Measurements from ENCODE around the gene GID8. TPM values are rescaled to one million over a fixed set of nuclear protein-coding genes. Genes with fewer than 3 reads are reported as not detected.

The GID8 gene
- total and polyA plus RNA-seq, 2 of the 13 experiments (the other 11 are each of a cell fraction or from before 2014, with no cell fraction given) = 39.6 to 59.8 TPM

DNA sequence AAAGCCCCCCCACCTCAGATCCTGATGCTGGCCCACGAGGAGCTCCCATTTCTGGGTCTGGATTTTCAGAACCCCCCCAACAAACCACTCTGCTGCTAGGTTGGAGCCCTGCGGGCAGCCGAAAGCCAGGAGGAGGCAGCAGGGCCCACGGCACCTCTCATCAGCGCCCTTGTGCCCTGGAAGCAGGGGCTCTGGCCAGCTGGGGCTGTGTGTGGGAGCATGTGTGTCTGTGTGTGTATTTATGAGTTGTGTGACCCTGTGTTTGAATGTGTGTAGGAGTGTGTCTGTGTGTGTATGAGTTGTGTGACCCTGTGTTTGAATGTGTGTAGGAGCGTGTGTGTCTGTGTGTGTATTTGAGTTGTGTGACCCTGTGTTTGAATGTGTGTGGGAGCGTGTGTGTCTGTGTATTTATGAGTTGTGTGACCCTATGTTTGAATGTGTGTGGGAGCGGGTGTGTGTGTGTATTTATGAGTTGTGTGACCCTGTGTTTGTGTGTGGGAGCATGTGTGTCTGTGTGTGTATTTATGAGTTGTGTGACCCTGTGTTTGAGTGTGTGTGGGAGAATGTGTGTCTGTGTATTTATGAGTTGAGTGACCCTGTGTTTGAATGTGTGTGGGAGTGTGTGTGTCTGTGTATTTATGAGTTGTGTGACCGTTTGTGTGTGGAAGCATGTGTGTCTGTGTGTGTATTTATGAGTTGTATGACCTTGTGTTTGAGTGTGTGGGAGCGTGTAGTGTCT lies 33.4 kb downstream of the GID8 start (continued):
- TF ChIP-seq, protein P1, sequence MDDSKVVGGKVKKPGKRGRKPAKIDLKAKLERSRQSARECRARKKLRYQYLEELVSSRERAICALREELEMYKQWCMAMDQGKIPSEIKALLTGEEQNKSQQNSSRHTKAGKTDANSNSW (CRISPR knock-in tag; IDR thresholded peaks at IDR 0.05; ENCODE audit: borderline replicate concordance) = 0 out of 2 replicates have a peak, but pooled peaks have one; percentile 41
- TF ChIP-seq ZNF44 (CRISPR knock-in tag; IDR thresholded peaks at IDR 0.05) (peak; percentile 29; the same call in 1 of the 2 replicates), NR2C2 (CRISPR knock-in tag; IDR thresholded peaks at IDR 0.05; ENCODE audit: borderline replicate concordance) (peak; percentile 3; the same call in 1 of the 2 replicates), ZSCAN25 (CRISPR knock-in tag; IDR thresholded peaks at IDR 0.05) (peak; percentile 66; the same call in 1 of the 2 replicates), HHEX (CRISPR knock-in tag; IDR thresholded peaks at IDR 0.05) (0 out of 2 replicates have a peak, but pooled peaks have one; percentile 46), KLF16 (CRISPR knock-in tag; IDR thresholded peaks at IDR 0.05) (peak in 1 of 2 experiments; percentile 1; a peak in 1 of 4 replicates)
- TF ChIP-seq, protein P2, sequence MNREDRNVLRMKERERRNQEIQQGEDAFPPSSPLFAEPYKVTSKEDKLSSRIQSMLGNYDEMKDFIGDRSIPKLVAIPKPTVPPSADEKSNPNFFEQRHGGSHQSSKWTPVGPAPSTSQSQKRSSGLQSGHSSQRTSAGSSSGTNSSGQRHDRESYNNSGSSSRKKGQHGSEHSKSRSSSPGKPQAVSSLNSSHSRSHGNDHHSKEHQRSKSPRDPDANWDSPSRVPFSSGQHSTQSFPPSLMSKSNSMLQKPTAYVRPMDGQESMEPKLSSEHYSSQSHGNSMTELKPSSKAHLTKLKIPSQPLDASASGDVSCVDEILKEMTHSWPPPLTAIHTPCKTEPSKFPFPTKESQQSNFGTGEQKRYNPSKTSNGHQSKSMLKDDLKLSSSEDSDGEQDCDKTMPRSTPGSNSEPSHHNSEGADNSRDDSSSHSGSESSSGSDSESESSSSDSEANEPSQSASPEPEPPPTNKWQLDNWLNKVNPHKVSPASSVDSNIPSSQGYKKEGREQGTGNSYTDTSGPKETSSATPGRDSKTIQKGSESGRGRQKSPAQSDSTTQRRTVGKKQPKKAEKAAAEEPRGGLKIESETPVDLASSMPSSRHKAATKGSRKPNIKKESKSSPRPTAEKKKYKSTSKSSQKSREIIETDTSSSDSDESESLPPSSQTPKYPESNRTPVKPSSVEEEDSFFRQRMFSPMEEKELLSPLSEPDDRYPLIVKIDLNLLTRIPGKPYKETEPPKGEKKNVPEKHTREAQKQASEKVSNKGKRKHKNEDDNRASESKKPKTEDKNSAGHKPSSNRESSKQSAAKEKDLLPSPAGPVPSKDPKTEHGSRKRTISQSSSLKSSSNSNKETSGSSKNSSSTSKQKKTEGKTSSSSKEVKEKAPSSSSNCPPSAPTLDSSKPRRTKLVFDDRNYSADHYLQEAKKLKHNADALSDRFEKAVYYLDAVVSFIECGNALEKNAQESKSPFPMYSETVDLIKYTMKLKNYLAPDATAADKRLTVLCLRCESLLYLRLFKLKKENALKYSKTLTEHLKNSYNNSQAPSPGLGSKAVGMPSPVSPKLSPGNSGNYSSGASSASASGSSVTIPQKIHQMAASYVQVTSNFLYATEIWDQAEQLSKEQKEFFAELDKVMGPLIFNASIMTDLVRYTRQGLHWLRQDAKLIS (CRISPR knock-in tag; IDR thresholded peaks at IDR 0.05) = no peak
- TF ChIP-seq, protein P3, sequence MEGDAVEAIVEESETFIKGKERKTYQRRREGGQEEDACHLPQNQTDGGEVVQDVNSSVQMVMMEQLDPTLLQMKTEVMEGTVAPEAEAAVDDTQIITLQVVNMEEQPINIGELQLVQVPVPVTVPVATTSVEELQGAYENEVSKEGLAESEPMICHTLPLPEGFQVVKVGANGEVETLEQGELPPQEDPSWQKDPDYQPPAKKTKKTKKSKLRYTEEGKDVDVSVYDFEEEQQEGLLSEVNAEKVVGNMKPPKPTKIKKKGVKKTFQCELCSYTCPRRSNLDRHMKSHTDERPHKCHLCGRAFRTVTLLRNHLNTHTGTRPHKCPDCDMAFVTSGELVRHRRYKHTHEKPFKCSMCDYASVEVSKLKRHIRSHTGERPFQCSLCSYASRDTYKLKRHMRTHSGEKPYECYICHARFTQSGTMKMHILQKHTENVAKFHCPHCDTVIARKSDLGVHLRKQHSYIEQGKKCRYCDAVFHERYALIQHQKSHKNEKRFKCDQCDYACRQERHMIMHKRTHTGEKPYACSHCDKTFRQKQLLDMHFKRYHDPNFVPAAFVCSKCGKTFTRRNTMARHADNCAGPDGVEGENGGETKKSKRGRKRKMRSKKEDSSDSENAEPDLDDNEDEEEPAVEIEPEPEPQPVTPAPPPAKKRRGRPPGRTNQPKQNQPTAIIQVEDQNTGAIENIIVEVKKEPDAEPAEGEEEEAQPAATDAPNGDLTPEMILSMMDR (CRISPR knock-in tag; IDR thresholded peaks at IDR 0.05) = no peak; the same call in 1 of the 2 replicates
- TF ChIP-seq, protein P4, sequence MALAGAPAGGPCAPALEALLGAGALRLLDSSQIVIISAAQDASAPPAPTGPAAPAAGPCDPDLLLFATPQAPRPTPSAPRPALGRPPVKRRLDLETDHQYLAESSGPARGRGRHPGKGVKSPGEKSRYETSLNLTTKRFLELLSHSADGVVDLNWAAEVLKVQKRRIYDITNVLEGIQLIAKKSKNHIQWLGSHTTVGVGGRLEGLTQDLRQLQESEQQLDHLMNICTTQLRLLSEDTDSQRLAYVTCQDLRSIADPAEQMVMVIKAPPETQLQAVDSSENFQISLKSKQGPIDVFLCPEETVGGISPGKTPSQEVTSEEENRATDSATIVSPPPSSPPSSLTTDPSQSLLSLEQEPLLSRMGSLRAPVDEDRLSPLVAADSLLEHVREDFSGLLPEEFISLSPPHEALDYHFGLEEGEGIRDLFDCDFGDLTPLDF (CRISPR knock-in tag; IDR thresholded peaks at IDR 0.05) = no peak
- TF ChIP-seq, protein P5, sequence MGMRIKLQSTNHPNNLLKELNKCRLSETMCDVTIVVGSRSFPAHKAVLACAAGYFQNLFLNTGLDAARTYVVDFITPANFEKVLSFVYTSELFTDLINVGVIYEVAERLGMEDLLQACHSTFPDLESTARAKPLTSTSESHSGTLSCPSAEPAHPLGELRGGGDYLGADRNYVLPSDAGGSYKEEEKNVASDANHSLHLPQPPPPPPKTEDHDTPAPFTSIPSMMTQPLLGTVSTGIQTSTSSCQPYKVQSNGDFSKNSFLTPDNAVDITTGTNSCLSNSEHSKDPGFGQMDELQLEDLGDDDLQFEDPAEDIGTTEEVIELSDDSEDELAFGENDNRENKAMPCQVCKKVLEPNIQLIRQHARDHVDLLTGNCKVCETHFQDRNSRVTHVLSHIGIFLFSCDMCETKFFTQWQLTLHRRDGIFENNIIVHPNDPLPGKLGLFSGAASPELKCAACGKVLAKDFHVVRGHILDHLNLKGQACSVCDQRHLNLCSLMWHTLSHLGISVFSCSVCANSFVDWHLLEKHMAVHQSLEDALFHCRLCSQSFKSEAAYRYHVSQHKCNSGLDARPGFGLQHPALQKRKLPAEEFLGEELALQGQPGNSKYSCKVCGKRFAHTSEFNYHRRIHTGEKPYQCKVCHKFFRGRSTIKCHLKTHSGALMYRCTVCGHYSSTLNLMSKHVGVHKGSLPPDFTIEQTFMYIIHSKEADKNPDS (CRISPR knock-in tag; IDR thresholded peaks at IDR 0.05) = no peak
- TF ChIP-seq, protein P6, sequence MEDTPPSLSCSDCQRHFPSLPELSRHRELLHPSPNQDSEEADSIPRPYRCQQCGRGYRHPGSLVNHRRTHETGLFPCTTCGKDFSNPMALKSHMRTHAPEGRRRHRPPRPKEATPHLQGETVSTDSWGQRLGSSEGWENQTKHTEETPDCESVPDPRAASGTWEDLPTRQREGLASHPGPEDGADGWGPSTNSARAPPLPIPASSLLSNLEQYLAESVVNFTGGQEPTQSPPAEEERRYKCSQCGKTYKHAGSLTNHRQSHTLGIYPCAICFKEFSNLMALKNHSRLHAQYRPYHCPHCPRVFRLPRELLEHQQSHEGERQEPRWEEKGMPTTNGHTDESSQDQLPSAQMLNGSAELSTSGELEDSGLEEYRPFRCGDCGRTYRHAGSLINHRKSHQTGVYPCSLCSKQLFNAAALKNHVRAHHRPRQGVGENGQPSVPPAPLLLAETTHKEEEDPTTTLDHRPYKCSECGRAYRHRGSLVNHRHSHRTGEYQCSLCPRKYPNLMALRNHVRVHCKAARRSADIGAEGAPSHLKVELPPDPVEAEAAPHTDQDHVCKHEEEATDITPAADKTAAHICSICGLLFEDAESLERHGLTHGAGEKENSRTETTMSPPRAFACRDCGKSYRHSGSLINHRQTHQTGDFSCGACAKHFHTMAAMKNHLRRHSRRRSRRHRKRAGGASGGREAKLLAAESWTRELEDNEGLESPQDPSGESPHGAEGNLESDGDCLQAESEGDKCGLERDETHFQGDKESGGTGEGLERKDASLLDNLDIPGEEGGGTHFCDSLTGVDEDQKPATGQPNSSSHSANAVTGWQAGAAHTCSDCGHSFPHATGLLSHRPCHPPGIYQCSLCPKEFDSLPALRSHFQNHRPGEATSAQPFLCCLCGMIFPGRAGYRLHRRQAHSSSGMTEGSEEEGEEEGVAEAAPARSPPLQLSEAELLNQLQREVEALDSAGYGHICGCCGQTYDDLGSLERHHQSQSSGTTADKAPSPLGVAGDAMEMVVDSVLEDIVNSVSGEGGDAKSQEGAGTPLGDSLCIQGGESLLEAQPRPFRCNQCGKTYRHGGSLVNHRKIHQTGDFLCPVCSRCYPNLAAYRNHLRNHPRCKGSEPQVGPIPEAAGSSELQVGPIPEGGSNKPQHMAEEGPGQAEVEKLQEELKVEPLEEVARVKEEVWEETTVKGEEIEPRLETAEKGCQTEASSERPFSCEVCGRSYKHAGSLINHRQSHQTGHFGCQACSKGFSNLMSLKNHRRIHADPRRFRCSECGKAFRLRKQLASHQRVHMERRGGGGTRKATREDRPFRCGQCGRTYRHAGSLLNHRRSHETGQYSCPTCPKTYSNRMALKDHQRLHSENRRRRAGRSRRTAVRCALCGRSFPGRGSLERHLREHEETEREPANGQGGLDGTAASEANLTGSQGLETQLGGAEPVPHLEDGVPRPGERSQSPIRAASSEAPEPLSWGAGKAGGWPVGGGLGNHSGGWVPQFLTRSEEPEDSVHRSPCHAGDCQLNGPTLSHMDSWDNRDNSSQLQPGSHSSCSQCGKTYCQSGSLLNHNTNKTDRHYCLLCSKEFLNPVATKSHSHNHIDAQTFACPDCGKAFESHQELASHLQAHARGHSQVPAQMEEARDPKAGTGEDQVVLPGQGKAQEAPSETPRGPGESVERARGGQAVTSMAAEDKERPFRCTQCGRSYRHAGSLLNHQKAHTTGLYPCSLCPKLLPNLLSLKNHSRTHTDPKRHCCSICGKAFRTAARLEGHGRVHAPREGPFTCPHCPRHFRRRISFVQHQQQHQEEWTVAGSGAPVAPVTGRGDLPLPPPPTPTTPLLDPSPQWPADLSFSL (CRISPR knock-in tag; IDR thresholded peaks at IDR 0.05) = peak; percentile 72; the same call in 1 of the 2 replicates
